ENCODE data around the gene PEX14. TPM values are rescaled to one million over a fixed set of nuclear protein-coding genes. Genes with fewer than 3 reads are reported as not detected.

Gene PEX14
- total RNA-seq, 1 donor from 2014 or later, result 27.0 TPM

DNA sequence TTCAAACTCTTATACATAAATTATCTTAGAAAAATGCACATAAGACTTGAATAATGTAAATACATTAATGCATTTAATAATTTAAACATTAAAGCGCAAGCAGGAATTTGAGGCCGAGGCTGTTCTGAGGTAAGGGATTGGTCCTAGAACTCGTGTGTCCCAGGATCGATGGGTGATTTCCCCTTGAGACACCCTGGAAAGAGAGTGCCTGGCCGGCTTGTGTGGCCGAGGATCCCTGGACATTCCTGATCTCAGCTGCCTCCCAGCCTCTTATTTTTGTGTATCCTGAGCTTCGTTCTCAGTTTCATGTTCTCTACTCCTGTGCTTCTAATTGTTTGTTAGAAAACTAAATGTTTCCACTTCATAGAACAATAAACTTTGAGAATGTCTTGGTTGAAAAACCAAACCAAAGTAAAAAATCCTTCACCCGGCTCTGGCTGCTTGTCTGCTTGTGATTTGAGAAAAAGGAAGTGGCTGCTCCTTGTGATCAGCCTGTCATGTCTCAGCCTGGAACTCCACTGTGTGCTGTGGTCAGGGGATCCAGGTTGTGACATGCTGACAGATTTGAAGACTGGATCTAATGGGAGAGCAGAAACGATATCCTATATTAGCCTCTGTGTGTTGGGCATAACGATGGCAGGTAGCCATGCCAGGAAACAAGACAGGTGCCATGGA lies 40.7 kb downstream of the PEX14 start:
- intact Hi-C loops (cut with micrococcal nuclease), result loop anchor here (10.0 kb wide), 2 partner anchors 279 to 1129 kb away; partner anchors contain the start of gene CASZ1

DNA sequence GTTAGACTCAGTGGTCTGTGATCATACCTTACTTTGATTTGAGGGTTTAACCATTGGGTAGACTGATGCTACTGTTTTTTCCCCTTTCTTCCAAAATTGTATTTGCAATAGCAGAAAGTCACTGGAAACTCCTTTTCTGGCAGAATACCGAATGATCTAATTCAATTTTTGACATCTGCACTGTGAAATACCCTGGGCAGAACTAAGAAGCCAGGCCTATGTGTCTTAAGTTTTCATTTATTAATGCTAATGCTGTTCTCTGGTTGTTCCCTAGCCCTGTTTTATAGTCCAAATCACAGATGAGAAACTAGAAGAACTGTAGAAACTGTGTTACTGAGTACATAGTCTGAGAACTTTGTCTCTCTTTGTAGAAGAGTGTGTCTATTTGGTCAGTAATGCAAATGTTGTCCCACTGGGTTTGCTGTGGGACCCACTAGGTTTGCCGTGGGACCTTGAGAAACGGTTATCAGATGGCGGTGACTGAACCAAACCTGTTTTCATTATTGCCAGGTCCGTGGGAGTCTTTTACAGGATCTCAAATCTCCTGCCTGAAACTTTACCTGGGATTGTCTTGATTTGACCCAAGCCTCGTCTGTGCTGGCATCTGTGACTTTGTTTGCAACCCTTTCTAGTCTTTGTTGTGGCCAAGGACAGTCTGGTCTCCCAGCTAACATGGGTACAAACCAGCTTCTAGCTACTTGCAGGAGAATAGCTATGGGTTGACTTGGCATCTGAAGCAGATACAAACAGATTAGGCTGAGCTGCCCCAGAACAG lies 41.4 kb downstream of the PEX14 start:
- intact Hi-C loops (cut with micrococcal nuclease), result loop anchor here (10.0 kb wide), 2 partner anchors 279 to 1129 kb away; partner anchors contain the start of gene CASZ1

DNA sequence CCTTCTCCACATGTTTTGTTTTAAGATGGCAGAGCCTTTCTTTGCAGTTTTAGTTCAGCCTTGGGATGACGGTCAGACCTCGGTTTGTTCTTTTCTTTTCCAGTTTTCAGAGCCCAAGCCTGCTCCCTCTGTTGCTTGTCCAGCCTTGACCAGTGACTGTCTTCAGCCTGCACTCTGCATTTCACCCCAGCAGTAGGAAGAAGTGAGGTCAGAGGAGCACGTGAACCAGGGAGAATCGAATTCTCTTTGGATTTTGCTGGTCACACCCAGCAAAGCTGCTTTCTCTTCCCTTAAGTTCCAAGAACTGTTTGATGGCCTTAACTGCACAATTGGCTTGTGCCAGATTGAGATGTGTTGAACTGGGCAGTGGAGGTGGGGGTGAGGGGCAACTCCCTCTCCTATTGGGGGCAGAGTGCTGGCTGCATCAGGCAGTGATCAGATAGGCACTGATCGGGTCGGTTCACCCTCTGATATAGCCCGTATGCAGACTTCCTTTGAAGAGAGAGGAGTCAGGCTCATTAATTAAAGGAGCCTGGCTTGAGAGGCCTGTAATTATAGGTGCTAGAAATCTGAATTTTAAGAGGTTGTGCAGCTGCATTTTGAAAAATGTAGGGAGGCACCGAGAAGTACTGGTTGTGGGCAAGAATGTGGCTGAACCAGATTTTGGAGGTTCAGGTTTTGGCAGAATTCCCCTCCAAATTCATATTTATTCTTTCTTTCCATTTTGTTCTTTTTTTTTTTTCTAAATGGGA lies 42.4 kb downstream of the PEX14 start:
- intact Hi-C loops (cut with micrococcal nuclease), result loop anchor here (10.0 kb wide), 2 partner anchors 278 to 1128 kb away; partner anchors contain the start of gene CASZ1

DNA sequence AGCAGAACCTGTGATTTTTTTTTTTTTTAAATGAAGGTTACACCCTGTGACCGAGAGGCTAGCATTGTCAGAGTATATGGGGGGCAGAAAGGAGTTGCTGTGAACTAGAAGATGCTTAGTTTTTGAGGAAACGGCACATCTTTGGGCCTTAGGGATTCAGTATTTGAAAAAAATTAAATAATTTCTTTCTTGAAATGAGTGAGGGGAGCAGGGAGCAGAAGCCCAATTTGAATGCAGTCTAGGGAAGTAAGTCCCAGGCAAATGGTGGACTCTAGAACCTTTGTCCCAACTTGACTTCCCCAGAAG lies 42.9 kb downstream of the PEX14 start:
- intact Hi-C loops (cut with micrococcal nuclease), result loop anchor here (10.0 kb wide), 2 partner anchors 277 to 1127 kb away; partner anchors contain the start of gene CASZ1

DNA sequence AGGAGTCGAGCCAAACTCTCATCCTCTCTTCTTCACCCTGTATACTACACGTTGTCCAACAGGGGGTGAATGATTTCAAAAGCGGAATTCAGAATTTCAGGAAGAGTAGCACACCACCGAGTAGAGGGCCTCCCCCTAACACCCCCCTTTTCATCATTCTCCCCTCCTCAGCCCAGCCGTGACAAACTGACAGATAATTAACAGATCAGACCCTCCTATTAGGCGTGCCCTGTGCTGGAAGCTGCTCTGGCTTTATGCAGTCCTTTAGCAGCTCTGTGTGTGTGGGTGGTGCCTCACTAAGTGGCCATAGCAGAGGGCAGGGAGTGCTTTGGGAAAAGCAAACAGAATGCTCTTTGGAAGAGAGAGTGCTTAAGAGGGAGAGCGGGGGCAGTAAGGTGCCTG lies 44.3 kb downstream of the PEX14 start:
- intact Hi-C loops (cut with micrococcal nuclease), result loop anchor here (10.0 kb wide), 2 partner anchors 276 to 1126 kb away; partner anchors contain the start of gene CASZ1

DNA sequence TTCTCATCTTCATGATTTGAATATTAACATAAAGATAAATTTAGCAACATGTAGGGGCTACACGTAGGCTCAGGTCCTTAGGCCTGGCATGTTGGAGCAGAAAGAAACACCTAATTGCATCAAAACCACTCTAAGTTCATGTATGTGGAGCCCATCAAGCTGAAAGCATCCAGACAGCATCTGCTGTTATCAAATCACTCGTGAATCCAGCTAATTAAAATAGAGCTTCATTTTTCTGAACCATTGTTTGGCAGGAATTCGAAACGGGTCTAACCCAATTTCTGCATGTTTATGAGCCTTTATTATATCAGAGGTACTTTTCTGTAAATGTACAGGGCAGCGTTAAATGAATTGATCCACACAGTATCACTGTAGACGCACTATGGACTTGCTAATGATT lies 45.7 kb downstream of the PEX14 start:
- intact Hi-C loops (cut with micrococcal nuclease), result no loop called here

DNA sequence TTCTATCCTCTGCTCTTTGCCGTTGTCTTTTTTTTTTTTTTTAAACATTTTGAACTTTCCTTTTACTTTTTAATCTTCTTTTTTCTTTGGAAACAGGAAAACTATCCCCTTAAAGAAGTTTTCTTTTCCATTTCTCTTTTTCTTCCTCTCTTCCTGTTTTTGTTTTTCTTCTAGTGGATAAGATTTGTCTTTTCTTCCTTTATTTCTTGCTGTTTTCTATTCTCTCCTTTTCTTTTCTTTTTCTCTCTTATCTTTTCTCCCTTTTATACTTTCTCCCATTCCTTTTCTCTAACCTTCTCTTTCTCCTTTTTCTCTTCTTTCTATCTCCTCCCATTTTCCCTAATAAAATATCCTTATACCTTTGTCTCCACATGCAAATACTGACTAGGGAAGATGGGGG lies 46.2 kb downstream of the PEX14 start:
- intact Hi-C loops (cut with micrococcal nuclease), result no loop called here

DNA sequence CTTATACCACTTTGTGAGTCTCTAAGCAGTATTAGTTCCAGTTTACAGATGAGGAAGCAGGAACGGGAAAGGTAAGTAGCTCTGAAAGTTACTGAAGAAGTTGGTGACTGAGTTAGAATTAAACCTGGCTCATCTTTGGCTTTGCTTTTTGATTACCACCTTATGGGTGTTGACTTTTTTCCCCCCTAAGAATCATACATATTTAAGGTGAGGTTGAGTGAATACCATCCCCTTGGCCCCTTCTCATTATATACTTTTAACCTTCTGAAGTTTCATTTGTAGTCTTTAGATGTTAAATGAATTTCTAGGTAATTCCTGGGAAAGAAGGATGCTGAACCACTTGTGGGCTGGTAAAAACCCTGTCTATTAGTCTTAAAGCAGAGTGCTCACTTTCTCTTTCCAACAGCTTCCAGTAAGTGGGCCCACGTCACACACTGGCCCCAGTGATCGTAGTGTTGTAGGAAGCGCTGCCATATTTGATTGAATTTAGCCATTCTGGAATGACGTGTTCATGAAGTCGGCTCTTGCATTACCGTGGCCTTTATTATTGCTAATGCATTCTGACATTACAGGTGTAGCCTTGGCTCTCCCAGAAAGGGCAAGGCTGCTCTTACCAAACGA lies 46.9 kb downstream of the PEX14 start:
- intact Hi-C loops (cut with micrococcal nuclease), result no loop called here

DNA sequence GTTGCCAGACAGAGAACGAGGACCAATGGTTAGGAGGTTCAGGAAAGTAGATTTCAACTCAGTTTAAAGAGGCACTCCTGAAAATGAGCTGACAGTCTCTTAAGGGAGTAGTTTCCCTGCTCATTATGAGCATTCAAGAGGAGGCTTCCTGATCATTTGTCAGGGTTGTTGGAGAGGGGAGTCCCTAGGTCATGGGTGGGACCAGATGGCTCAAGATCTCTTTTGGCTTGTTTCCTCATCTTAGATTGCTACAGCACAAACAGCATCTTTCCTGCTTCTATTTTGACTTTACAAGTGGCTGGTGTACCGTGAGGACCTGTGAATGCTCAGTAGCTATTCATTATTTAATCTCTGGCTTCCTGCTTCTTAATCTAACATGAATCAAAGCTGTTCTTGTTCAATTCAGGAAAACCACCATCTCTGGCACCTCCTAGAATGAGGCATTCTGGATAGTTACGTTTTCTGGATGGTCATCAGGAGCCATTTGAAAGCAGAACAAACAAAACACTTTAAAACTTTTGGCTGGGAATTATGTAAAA lies 47.6 kb downstream of the PEX14 start:
- intact Hi-C loops (cut with micrococcal nuclease), result no loop called here

DNA sequence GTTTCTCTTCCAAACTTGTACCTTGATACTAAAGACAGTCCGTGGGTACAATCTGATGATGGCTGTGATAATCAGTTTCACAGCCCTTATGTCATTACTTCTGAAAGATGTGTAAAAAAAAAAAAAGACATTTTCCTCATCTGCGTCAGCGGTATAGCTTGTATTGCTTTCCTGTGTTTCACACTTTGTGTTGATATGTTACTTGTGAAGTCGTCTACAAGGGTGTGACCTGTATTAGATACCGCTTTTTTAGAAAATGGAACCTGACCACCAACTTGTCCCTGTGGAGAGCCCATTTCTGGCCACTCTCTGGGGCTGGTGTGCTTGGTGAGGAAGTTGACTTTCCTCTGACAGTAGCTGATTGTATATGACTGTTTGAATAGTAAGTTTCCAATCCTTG lies 50.5 kb downstream of the PEX14 start:
- intact Hi-C loops (cut with micrococcal nuclease), result no loop called here

DNA sequence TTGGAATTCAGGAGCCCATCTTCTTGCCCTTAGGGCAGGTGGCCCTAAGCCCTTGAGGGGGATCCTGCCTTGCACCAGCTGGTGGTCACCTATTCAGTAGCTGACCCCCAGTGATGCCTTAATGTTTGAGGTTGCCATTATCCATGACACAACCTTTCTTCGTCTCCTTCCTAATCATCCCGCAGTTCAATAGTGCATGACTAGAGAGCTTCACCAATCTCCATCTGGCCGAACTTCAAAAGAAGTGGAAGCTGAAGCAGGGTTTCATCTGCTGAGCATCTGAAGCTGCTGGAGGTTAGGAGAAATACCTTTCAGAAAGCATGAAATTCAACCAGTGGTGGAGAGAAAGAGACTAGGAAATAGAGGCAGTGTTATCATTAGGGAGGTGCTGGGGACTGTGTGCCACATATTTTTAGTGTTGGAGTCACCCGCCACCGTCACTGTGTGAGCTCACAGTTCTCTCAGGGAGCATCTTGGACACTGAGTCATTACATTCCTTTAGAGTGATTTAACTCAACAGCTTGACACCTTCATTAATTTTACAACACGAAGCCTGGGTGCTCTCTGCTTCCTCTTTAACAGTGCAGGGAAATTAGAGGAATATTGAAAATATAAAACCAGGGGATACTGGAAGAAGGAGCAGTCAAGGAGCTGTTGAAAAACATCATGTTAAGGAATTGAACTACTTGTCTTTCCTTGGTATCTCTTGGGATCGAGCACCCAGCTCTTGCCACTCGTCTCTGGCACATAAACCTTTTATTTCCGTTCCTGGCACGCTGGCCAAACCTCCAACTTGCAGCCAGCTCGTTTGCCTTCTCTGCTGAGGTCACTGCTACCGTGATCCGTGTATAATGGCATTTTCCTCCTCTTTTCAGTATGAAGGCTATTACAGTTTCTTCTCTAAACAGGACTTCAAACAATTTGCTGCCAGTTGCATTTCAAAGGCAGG lies 53.6 kb downstream of the PEX14 start:
- intact Hi-C loops (cut with micrococcal nuclease), result no loop called here

DNA sequence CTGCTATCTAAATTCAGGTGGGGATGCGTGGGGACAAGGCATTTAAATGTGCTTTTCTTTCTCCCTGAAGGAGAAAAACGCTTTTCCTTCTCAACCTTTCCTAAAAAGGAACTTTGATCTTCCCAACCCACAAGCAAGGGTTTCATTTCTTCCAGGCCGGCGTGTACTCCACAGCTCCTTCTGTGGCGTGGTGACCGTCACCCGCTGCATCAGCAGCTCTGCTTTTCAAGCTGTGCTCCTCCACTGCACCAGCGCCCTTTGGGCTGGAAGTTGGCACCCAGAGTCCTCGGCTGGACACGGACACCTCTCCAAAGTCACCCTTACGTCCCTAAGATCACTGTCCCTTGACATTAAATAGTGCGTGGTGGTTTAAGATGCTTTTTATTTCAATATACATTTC lies 54.3 kb downstream of the PEX14 start:
- intact Hi-C loops (cut with micrococcal nuclease), result no loop called here

DNA sequence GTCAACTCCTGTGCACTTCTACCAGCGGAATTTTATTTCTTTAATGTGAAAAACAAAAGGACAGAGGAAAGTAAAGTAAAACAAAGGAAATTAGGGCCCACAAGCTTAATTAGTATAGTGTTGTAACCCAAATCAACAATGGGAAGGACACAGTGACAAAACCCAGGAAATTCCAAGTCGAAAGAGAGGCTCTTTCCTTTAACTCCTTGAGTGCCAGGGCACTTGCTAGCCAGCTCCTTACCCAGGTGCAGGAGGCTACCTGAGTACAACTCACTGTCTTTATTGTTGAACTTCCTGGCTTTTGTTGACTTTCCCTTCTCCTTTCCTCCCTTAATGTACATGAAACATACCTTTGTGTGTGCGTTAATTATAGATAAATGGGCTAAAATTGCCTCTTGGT lies 55.0 kb downstream of the PEX14 start:
- intact Hi-C loops (cut with micrococcal nuclease), result no loop called here

DNA sequence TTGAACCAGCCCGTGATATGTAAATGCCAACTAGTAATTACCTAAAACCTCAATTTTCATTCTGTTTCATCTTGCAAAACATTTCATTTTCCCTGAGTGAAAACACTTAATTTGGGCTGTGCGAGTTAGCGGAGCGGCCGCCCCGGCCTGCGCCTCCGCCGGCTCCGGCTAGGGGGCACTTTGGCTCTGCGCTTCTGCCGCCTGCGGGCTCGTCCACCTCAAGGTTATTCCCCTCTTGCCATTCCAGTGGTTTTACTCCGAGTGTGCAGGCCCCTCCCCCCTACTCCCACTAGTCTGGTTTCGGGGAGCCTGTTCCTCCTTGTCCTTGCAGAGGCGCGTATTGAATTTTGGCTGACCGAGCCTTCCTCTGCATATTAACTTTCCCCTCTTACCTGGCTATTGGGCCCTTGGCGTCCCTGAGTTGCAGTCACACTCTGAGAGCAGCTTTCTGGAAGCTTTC lies 55.6 kb downstream of the PEX14 start:
- intact Hi-C loops (cut with micrococcal nuclease), result no loop called here

DNA sequence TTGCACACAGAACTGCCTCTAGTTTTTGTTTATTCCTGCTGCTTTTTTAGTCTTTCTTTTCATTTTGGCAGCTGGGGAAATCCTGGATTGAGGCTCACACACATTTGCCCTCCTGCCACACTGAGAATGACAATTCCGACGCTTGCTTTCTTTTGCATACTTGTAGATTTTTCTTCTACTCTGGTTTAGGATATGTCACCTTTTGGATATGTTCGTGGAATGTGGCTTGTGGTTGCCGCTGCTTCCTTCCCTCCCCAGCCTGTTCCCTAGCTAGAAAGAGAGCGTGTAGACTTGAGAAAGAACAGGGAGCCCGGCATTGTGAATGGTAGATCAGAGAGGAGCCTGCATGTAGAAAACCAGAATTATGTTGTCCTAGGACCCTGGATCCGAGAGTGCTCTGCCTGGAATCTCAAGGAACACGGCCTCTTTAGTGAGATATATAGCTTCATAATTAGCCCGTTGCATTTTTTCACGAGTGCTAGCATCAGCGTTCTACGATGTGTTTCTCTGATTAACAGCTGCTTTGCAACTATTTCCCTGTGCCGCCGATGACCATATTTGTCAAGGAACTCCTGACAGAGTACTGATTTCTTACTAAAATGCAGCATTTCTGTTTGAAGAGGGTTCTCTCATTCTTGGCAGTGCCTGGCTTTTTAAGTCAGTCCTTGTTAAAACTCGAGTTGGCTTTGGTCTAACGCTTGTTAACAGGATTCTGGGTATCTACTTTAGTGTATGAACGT lies 56.2 kb downstream of the PEX14 start:
- intact Hi-C loops (cut with micrococcal nuclease), result no loop called here

DNA sequence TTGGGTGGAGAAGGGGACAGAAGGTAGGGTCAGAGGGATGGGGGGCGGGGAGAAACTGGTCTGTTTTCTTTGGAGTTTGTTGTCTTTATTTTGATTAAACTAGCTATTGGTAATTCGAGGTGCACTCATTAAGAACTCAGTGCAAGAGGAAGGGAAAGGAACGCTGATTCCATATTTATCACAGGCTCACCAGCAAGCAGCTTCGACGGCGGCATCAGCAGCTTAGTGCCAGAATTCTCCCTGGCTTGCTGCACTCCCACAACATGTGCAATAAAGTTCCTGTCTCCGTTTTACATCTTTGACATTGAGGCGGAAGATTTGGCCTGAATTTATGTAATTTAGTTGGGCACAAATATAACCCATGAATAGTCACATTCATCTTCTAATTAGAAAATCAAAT lies 57.6 kb downstream of the PEX14 start:
- intact Hi-C loops (cut with micrococcal nuclease), result no loop called here

DNA sequence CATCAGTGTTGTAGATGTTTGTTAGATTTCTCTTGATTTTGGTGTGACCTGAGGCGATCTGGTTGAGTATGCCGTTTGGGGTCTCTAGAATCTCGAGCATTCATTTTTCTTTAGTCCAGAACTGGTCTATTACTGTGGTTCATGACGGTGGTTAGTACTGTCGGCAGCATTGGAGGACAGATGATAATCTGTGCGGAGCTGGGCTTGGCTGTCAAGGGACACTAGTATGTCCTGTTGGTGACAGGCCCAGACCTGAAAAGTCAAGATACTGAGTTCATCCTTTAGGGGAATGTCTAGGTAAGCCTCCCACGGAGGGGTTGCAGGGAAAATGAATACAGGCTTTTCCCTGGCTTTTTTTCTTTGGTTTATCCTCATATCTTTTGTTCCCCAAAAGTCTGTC lies 59.8 kb downstream of the PEX14 start:
- intact Hi-C loops (cut with micrococcal nuclease), result no loop called here

DNA sequence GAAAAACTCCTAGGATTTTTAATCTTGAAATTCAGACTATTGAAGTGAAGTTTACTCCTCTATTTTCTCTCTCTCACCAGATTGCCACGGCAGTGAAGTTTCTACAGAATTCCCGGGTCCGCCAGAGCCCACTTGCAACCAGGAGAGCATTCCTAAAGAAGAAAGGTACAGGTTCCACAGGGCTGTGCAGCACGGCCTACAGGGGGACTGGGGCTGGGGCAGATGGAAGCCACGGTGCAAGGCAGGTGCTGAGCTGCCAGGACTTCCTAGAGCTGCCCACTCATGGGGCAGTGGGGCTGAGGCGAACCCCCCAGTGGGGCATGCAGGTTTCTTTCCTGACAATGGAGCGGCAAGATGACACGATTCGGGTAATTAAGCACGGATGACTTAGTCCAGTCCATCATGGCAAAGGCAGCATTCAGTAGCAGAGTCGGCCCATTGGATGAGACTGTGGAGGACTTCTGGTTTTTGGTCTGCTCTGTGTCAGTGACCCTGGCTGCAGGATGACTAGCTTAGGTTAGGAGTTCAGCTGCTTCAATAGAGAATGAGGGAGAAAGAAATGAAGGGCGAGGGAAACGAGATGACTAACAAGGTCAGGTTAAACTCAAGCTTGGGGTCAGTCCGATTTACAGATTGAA lies 61.5 kb downstream of the PEX14 start:
- intact Hi-C loops (cut with micrococcal nuclease), result no loop called here

All from T-helper 1 cell treated with Interleukin-12 subunit alpha and Interleukin-12 subunit beta and Interleukin-4 antibody, amounts not matched to agents 30 ng/mL and 1 ng/mL, for 36 hours (primary cell).